Measurements from ENCODE around the gene ADORA2B. TPM values are rescaled to one million over a fixed set of nuclear protein-coding genes. Genes with fewer than 3 reads are reported as not detected.
A peak's percentile ranks its signal among the peaks of the same experiment; 100 is the strongest.

ADORA2B gene
- total and polyA plus RNA-seq, 12 donors = 0.18 to 2.0 (median 0.64) TPM

GRCh38 chr17:15947976-15948752, 3.2 kb downstream of the ADORA2B start:
- Histone ChIP-seq H3K4me1 (peaks cover 6 to 43% (median 18%) of the 10 kb centered on the region in 9 donors), H3K27ac (peak overlapping the region in 2 of 10 donors; percentile 56 to 78), H3K4me3 (peak overlapping the region in 3 of 10 donors; percentile 0 to 68 (median 5)), H3K27me3 (peaks cover 0 to 27% (median 7%) of the 10 kb centered on the region in 7 donors), H3K36me3 (no peaks in the 10 kb centered on the region), H3K9me3 (no peaks in the 10 kb centered on the region)
- 77 to 93% methylated on average over 12 to 16 of the region's 16 CpGs for WGBS, 2 donors
- TF ChIP-seq CTCF (IDR thresholded peaks at IDR 0.05) = no peak
- intact Hi-C loops (cut with DNase I) = loop anchor here in 4 of 10 donors (5.0 to 10.0 kb wide), 2 partner anchors 47 to 49 kb away; partner anchors contain the start of genes TTC19 (in 4 of the 4) and ZSWIM7 (in 4 of the 4)
- ATAC-seq = no peak
- no peak for DNase-seq

GRCh38 chr17:15951368-15952047, 6.6 kb downstream of the ADORA2B start:
- Histone ChIP-seq H3K9me3 (no peaks in the 10 kb centered on the region), H3K4me1 (peaks cover 0 to 28% (median 0%) of the 10 kb centered on the region in 9 donors), H3K27ac (no peak overlapping the region), H3K27me3 (no peaks in the 10 kb centered on the region), H3K36me3 (no peaks in the 10 kb centered on the region), H3K4me3 (no peak overlapping the region)
- intact Hi-C loops (cut with DNase I) = no loop called here
- no peak for TF ChIP-seq CTCF (IDR thresholded peaks at IDR 0.05)
- 94 to 97% methylated on average over 6 of the region's 6 CpGs for WGBS, 2 donors
- peak in 1 of 8 donors; percentile 24 for ATAC-seq
- no peak for DNase-seq

GRCh38 chr17:15952048-15952532, 7.2 kb downstream of the ADORA2B start:
- no peak for DNase-seq
- Histone ChIP-seq H3K27me3 (no peaks in the 10 kb centered on the region), H3K4me1 (peaks cover 0 to 24% (median 0%) of the 10 kb centered on the region in 9 donors), H3K4me3 (no peak overlapping the region), H3K9me3 (no peaks in the 10 kb centered on the region), H3K27ac (no peak overlapping the region), H3K36me3 (no peaks in the 10 kb centered on the region)
- no peak for ATAC-seq
- 81 to 88% methylated on average over 7 of the region's 7 CpGs for WGBS, 2 donors
- no peak for TF ChIP-seq CTCF (IDR thresholded peaks at IDR 0.05)
- intact Hi-C loops (cut with DNase I) = no loop called here

- WGBS, 2 donors = 80 to 85% methylated on average over 21 to 22 of the region's 22 CpGs
- DNase-seq = no peak
- TF ChIP-seq CTCF (IDR thresholded peaks at IDR 0.05) = no peak
These were observed 8.2 kb downstream of the ADORA2B start for GRCh38 chr17:15952916-15953790.

More at GRCh38 chr17:15952916-15953790, 8.2 kb downstream of the ADORA2B start:
- H3K4me3 ChIP-seq = no peak overlapping the region
- intact Hi-C loops (cut with DNase I) = no loop called here
- no peaks in the 10 kb centered on the region for H3K9me3 ChIP-seq
- H3K36me3 ChIP-seq = no peaks in the 10 kb centered on the region
- peaks cover 0 to 20% (median 0%) of the 10 kb centered on the region in 9 donors for H3K4me1 ChIP-seq
- H3K27ac ChIP-seq = no peak overlapping the region
- no peak for ATAC-seq
- H3K27me3 ChIP-seq = no peaks in the 10 kb centered on the region

Data from heart right ventricle (tissue), 16 donors.